T-helper 17 cell (primary cell): ENCODE measurements around the gene ANKRD53. TPM values are rescaled to one million over a fixed set of nuclear protein-coding genes. Genes with fewer than 3 reads are reported as not detected.
A peak's percentile ranks its signal among the peaks of the same experiment; 100 is the strongest.

Source experiments
- ATAC-seq: fragments of 150-1000 bp; cut with Tn5 transposase; 2 replicates; pipeline ENCODE4 v1.10.0; 2021; ENCODE audit warnings: mild to moderate bottlenecking, moderate library complexity
- DNase-seq, 3 donors: peaks; one replicate each; pipeline versions ENCODE4 v3.0.0 to v3.0.0-alpha.2; 2020 to 2021
- H3K9me3 ChIP-seq: one replicate; pipeline ENCODE4 v1.7.0; 2013; ENCODE audit warnings: low read length, mild to moderate bottlenecking; ENCODE audit not compliant: control insufficient read depth, poor library complexity, severe bottlenecking
- H3K27ac Mint-ChIP-seq: one replicate; pipeline ENCODE4 v1.8.0; 2022; ENCODE audit warnings: mild to moderate bottlenecking, moderate library complexity, mixed read lengths
- H3K27me3 Mint-ChIP-seq: one replicate; pipeline ENCODE4 v1.8.0; 2022; ENCODE audit warnings: mixed read lengths
- H3K36me3 Mint-ChIP-seq: one replicate; pipeline ENCODE4 v1.8.0; 2022; ENCODE audit warnings: low read depth, mixed read lengths
- H3K4me1 Mint-ChIP-seq: one replicate; pipeline ENCODE4 v1.8.0; 2022; ENCODE audit warnings: mild to moderate bottlenecking, mixed read lengths
- H3K4me3 Mint-ChIP-seq: one replicate; pipeline ENCODE4 v1.8.0; 2022; ENCODE audit warnings: mild to moderate bottlenecking, moderate library complexity, mixed read lengths
- total RNA-seq, 4 donors: library from RNA in 2 of 4; stranded (reverse) in 2 of 4; gene quantifications; one replicate each; pipeline ENCODE4 v1.2.3 and lab custom pipeline; 2022 to 2026

ANKRD53 gene
- total RNA-seq, 2 donors from 2014 or later = 0.34 to 0.80 TPM

GRCh38 chr2:70964596-70965386 is 13.6 kb upstream of the ANKRD53 start:
- DNase-seq (peak; percentile 71 to 81 (median 76)), ATAC-seq (peak; percentile 96)
- peak overlapping the region; percentile 27 for H3K27ac Mint-ChIP-seq
- peak overlapping the region; percentile 88 for H3K4me3 Mint-ChIP-seq
- peaks cover 27% of the 10 kb centered on the region for H3K27me3 Mint-ChIP-seq
- H3K4me1 Mint-ChIP-seq = peaks cover 5% of the 10 kb centered on the region
- H3K9me3 ChIP-seq = no peaks in the 10 kb centered on the region
- no peaks in the 10 kb centered on the region for H3K36me3 Mint-ChIP-seq

- no peaks in the 10 kb centered on the region for H3K9me3 ChIP-seq
- H3K4me1 Mint-ChIP-seq = peaks cover 3% of the 10 kb centered on the region
- H3K4me3 Mint-ChIP-seq = peak overlapping the region; percentile 88
- ATAC-seq = no peak
- H3K27me3 Mint-ChIP-seq = peaks cover 27% of the 10 kb centered on the region
- DNase-seq = no peak
- H3K36me3 Mint-ChIP-seq = no peaks in the 10 kb centered on the region
- no peak overlapping the region for H3K27ac Mint-ChIP-seq
Observed at GRCh38 chr2:70965506-70965905, 12.9 kb upstream of the ANKRD53 start.

GRCh38 chr2:70966681-70967080 is 11.7 kb upstream of the ANKRD53 start:
- Mint-ChIP-seq H3K27ac (no peak overlapping the region), H3K4me3 (no peak overlapping the region)

DNA sequence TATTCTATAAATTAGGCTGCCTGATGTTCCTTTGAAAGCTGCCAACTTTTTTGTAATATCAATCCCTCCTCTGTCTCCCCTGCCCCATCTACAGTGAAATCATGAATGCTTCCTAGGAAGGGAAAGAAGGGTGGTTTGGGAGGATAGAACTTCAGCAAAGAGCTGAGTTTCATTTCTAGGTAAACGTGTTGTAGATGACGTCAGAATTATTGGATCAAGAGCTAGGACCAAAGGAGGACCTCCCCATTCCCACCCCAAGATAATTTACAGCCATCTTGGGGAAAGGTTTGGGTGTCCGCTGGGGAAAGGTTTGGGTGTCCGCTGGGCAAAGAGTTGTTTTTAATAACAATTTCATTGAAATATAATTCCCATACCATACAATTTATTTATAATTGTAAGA is 11.2 kb upstream of the ANKRD53 start:
- no peaks in the 10 kb centered on the region for H3K9me3 ChIP-seq
- peaks cover 20% of the 10 kb centered on the region for H3K27me3 Mint-ChIP-seq
- ATAC-seq = no peak
- DNase-seq = no peak
- H3K36me3 Mint-ChIP-seq = no peaks in the 10 kb centered on the region
- H3K27ac Mint-ChIP-seq = no peak overlapping the region
- peaks cover 3% of the 10 kb centered on the region for H3K4me1 Mint-ChIP-seq
- no peak overlapping the region for H3K4me3 Mint-ChIP-seq

More at GRCh38 chr2:70966681-70967080, 11.7 kb upstream of the ANKRD53 start:
- H3K9me3 ChIP-seq = no peaks in the 10 kb centered on the region
- DNase-seq = no peak
- peaks cover 25% of the 10 kb centered on the region for H3K27me3 Mint-ChIP-seq
- H3K4me1 Mint-ChIP-seq = peaks cover 3% of the 10 kb centered on the region
- no peaks in the 10 kb centered on the region for H3K36me3 Mint-ChIP-seq
- no peak for ATAC-seq

DNA sequence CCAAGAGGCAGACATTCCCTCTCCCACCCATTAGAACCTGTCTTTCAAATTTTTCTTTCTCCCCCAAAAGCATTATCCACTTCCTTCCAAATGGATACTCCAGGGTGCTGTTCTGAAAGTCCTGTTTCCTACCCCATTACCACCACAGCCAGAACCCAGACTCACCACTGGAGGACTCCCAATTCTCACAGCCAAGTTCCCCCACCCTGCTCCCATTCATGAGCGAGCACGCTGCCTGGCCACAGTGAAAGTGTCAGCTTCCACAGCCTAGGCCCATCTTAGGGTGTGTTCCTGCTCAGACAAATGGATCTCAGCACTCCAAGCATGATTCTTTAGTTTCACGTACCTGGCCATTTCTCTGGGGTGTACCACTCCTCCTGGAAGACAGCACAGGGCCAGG is 3.8 kb upstream of the ANKRD53 start:
- peaks cover 17% of the 10 kb centered on the region for H3K4me1 Mint-ChIP-seq
- peaks cover 2% of the 10 kb centered on the region for H3K36me3 Mint-ChIP-seq
- peak overlapping the region; percentile 24 for H3K27ac Mint-ChIP-seq
- no peak for ATAC-seq
- H3K27me3 Mint-ChIP-seq = peaks cover 15% of the 10 kb centered on the region
- DNase-seq = no peak
- no peaks in the 10 kb centered on the region for H3K9me3 ChIP-seq
- no peak overlapping the region for H3K4me3 Mint-ChIP-seq

DNA sequence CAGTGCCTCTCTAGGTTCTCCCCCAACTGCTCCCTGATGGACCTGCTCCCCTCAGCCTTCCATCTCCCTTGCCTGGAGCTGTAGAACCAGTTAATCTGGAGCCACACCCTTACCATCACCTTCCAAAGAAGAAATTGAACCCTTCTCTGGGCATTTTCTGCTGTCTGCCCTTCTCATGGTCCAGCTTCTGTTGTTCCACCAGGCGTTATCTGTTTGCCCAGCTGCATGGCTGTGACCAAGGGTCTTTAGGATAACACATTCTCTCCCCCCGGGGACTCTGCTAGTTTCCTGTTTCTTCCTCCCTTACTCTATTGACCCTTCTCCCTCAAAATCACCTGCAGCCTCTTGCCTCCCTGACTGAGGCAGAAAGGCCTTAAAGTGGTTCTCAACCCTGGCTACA is 3.2 kb upstream of the ANKRD53 start:
- H3K27me3 Mint-ChIP-seq = peaks cover 15% of the 10 kb centered on the region
- H3K9me3 ChIP-seq = no peaks in the 10 kb centered on the region
- peaks cover 2% of the 10 kb centered on the region for H3K36me3 Mint-ChIP-seq
- ATAC-seq (no peak), DNase-seq (no peak)
- H3K27ac Mint-ChIP-seq = peak overlapping the region; percentile 86
- peaks cover 17% of the 10 kb centered on the region for H3K4me1 Mint-ChIP-seq
- H3K4me3 Mint-ChIP-seq = no peak overlapping the region

- peaks cover 15% of the 10 kb centered on the region for H3K27me3 Mint-ChIP-seq
- H3K27ac Mint-ChIP-seq = peak overlapping the region; percentile 86
- ATAC-seq = peak; percentile 17
- H3K36me3 Mint-ChIP-seq = peaks cover 4% of the 10 kb centered on the region
- peak overlapping the region; percentile 91 for H3K4me3 Mint-ChIP-seq
- H3K4me1 Mint-ChIP-seq = peaks cover 17% of the 10 kb centered on the region
- DNase-seq = no peak
- no peaks in the 10 kb centered on the region for H3K9me3 ChIP-seq
Observed at GRCh38 chr2:70977605-70978205, 725 bp upstream of the ANKRD53 start.

DNA sequence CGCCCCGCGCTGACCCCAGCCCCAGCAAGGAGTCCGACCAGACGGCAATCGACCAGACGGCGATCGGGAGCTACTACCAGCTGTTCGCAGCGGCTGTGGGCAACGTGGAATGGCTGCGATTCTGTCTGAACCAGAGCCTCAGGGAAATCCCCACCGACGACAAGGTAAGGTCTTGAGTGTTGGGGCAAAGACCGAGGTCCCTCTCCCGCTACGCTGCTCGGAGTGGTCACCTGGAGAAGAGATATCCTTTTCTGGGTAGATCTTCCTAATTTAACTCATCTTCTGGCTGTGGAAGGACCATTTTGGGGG is 704 bp downstream of the ANKRD53 start:
- ATAC-seq (no peak), DNase-seq (no peak)
- Mint-ChIP-seq H3K27ac (no peak overlapping the region), H3K36me3 (peaks cover 4% of the 10 kb centered on the region), H3K27me3 (peaks cover 7% of the 10 kb centered on the region), H3K4me3 (no peak overlapping the region), H3K4me1 (peaks cover 14% of the 10 kb centered on the region)
- no peaks in the 10 kb centered on the region for H3K9me3 ChIP-seq

DNA sequence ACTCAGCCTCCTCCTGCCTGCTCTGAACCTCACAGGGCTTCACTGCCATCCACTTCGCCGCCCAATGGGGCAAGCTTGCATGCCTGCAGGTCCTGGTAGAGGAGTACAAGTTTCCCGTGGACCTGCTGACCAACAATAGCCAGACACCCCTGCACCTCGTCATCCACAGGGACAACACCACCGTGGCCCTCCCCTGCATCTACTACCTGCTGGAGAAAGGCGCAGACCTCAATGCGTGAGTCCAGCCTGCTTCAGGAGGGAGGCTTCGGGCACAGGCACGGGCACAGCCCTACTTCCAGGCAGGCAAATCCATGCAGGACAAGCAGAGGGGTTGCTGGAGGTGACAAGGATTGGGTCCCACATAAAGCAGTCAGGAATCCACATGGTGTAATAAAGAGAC is 1.2 kb downstream of the ANKRD53 start:
- Mint-ChIP-seq H3K4me1 (peaks cover 16% of the 10 kb centered on the region), H3K27me3 (peaks cover 3% of the 10 kb centered on the region), H3K4me3 (peak overlapping the region; percentile 71), H3K36me3 (peaks cover 2% of the 10 kb centered on the region), H3K27ac (no peak overlapping the region)
- H3K9me3 ChIP-seq = no peaks in the 10 kb centered on the region
- DNase-seq (no peak), ATAC-seq (no peak)

DNA sequence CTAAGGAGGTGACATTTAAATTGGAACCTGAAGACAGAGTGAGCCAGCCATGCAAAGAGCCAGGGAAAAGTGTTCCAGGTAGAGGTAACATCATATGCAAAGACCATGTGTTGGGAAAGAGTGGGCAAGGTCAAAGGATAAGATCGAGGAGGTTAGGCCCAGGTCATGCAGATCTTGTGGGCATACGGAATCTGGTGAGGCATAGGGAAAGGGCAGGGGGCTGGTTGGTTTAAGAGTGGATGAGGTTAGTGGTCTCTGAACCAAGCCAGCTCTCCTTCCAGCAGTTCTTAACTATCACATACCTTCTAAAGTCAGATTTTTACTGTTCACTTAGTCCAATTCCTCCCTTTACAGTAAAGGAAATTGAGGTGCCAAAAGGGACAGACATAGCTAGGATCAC is 3.0 kb downstream of the ANKRD53 start:
- no peak overlapping the region for H3K4me3 Mint-ChIP-seq
- DNase-seq (peak in 1 of 3 donors; percentile 1), ATAC-seq (no peak)
- no peaks in the 10 kb centered on the region for H3K27me3 Mint-ChIP-seq
- no peak overlapping the region for H3K27ac Mint-ChIP-seq
- H3K9me3 ChIP-seq = no peaks in the 10 kb centered on the region
- H3K36me3 Mint-ChIP-seq = peaks cover 6% of the 10 kb centered on the region
- H3K4me1 Mint-ChIP-seq = peaks cover 23% of the 10 kb centered on the region

- no peaks in the 10 kb centered on the region for H3K9me3 ChIP-seq
- Mint-ChIP-seq H3K4me1 (peaks cover 25% of the 10 kb centered on the region), H3K27me3 (no peaks in the 10 kb centered on the region), H3K36me3 (peaks cover 6% of the 10 kb centered on the region), H3K27ac (no peak overlapping the region), H3K4me3 (no peak overlapping the region)
- DNase-seq (no peak), ATAC-seq (no peak)
Observed at GRCh38 chr2:70981866-70982810, 3.7 kb downstream of the ANKRD53 start.

DNA sequence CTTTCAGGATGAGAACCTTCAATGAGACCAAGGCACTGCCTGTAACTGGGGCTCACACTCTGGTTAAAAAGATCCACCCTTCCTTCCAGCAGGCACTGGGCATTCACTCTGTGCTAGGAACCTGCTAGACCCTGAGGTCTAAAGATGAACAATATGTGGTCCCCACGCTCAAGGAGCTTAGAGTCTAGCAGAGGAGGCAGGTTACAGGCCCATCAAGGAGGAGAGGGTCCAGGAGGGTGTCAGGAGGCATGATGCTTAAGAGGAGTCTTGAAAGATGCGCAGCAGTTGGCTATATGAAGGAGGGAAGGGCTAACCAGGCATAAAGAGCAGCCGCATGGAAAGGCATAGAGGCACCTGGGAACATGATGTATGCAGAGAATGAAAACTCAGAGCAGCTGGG is 4.5 kb downstream of the ANKRD53 start:
- no peaks in the 10 kb centered on the region for H3K27me3 Mint-ChIP-seq
- DNase-seq = peak in 1 of 3 donors; percentile 0
- H3K9me3 ChIP-seq = no peaks in the 10 kb centered on the region
- no peak overlapping the region for H3K27ac Mint-ChIP-seq
- peaks cover 19% of the 10 kb centered on the region for H3K4me1 Mint-ChIP-seq
- no peak overlapping the region for H3K4me3 Mint-ChIP-seq
- no peak for ATAC-seq
- H3K36me3 Mint-ChIP-seq = peaks cover 6% of the 10 kb centered on the region
